HG02884 (cell line): ENCODE data around the gene UPK3BL1.
A peak's percentile ranks its signal among the peaks of the same experiment; 100 is the strongest.
"Not testable (repeated sequence)": the region's sequence is repeated elsewhere in the genome, so short reads cannot be mapped to it uniquely, and the experiment has no call there.

Source experiments
- ATAC-seq: cut with Tn5 transposase; IDR thresholded peaks from one replicate; pipeline ENCODE4 v1.9.1; 2021; ENCODE audit warnings: mild to moderate bottlenecking, moderate library complexity; ENCODE audit not compliant: unreplicated experiment

The UPK3BL1 gene

DNA sequence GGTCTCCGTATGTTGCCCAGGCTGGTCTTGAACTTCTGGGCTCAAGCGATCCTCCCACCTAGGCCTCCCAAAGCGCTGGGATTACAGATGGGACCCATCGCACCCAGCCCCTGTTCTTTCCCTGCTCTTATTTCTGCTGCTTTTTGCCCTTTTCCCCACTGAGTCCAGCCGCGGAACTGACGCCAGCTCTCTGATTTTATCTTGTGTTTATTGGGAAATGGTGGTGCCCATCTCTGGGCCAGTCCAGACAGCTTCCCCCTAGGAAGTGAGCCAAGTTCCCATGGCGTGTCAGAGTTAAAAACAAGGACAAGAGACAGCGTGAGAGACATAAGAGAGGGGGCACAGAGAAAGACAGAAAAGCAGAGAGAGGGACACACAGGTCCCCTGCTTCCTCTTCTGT is 12.0 kb downstream of the UPK3BL1 start:
- not testable (repeated sequence) for ATAC-seq

DNA sequence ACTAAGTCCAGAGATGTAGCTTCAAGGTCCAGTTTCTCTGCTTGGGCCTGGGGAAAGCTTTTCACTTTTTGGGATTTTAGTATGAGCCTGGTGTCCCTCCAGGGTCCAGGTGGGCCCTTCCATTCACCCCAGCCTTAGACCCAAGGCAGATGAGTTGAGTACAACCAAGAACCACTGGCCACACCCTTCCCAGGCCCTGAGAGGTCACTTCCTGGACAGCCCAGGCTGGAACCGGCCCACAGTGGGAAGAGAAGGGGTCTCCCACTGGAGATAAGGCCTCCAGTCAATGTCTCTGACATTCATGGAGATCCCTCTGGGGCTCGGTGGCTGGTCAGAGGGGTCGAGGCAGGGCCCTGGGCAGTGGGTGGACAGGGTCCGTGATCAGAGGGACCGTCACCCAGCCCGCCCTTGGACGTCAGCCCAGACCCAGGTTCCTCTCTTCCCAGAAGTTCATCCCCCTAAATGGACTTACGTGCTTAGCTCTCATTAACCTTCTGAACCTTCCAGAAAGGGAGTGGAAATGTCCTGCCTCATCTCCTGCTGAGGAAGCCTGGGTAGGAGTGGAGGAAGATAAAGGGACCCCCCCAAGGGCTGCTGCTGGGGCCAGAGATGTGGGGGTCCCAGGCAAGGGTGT is 15.2 kb downstream of the UPK3BL1 start:
- ATAC-seq: not testable (repeated sequence)

DNA sequence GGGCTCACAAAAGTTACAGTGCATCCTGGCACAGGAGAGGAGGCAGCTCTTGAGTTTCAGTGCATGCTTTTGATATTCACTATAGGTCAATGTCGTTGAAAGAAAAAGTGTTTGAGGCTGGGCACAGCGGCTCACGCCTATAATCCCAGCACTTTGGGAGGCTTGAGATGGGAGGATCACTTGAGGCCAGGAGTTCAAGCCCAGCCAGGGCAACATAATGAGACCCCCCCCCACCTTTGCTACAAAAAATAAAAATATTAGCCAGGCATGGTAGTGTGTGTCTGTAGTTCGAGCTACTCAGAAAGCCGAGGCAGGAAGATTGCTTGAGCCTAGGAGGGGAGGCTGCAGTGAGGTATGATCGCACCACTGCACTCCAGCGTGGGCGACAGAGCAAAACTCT is 24.5 kb downstream of the UPK3BL1 start:
- not testable (repeated sequence) for ATAC-seq

DNA sequence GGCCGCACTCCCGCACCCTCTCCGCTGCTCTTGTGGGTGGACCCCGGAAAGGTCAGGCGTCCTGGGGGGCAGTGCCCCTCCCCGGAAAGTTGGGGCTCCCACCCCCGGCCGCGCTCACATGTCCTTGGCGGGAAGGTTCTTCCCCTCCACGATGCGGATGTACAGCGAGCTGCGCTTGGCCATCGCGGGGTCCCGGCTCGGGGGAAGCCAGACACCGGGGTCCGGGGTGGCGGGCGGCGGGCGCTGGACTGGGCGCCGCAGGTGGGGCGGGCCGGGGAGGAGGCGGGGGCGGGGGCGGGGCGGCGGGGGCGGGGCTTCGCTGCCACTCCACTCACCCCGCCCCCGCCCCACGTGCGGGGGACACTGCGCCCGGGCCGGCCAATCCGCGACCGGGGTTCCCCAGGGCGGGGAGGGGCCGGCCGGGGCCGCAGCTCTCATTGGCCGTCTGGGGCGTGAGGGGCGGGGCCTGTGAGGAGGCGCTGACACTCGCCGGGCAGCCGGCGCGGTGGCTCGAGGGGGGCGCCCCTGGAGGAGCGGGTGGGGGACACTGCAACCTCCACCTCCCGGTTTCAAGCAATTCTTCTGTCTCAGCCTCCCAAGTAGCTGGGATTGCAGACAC is 26.0 kb downstream of the UPK3BL1 start, which contains the start of gene RASA4:
TSS of gene RASA4 (minus strand) at position 250 of the 619 bp plus-strand sequence. CDS start at position 183, 67 bp downstream.
- peak; percentile 57 for ATAC-seq

DNA sequence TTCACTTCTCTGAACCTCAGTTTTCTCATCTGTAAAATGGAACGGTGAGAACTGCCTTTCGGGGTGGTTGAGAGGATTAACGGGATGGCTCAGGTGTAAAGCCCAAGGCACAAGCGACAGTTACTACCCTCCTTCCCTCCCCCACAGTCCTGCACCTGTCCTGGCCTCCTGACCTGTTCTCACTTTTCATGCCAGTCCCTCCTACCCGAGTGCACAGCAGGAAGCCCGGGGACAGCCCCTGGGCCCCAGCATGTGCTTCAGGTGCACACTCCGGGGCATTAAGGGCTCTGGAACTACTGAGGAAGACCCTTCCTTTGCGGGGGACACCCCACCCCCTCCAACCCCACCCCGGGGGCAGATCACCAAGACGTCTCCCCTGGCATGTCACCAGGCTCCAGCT is 26.7 kb downstream of the UPK3BL1 start:
- not testable (repeated sequence) for ATAC-seq

DNA sequence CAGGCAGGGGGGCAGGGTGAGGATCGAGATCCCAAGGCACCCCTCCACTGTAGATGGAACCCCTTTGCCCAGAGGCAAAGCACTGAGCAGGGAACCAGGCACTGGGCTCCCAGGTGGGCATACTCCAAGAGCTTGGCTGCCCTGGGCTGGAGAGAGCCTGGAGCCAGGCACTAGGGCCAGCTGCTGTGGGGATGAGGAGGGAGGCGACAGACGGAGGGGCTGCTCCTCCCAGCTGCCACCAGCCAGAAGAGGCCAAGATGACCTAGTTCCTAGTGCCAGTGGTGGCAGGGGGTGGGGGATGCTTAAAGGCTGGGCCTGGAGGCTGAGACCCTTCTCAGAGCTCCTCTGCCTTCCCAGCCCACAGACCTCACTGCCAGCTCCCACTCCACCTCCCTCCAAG is 27.7 kb downstream of the UPK3BL1 start:
- ATAC-seq: not testable (repeated sequence)

DNA sequence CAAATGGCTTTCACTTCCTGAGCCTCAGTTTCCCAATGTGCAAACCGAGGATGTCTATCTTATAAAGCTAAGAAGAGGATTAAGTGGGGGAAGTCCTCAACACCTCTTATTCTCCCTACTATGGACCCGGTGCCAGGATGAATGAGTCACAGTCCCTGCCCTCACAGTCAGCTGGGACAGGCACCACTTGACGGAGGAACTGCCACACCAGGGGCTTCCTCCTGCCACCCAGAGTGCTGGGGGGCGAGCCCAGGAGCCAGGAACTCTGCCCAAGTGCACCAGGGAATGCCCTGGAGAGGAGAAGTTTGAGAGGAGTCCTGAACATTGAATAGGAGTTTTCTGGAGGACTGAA is 28.3 kb downstream of the UPK3BL1 start:
- ATAC-seq: peak; percentile 10

DNA sequence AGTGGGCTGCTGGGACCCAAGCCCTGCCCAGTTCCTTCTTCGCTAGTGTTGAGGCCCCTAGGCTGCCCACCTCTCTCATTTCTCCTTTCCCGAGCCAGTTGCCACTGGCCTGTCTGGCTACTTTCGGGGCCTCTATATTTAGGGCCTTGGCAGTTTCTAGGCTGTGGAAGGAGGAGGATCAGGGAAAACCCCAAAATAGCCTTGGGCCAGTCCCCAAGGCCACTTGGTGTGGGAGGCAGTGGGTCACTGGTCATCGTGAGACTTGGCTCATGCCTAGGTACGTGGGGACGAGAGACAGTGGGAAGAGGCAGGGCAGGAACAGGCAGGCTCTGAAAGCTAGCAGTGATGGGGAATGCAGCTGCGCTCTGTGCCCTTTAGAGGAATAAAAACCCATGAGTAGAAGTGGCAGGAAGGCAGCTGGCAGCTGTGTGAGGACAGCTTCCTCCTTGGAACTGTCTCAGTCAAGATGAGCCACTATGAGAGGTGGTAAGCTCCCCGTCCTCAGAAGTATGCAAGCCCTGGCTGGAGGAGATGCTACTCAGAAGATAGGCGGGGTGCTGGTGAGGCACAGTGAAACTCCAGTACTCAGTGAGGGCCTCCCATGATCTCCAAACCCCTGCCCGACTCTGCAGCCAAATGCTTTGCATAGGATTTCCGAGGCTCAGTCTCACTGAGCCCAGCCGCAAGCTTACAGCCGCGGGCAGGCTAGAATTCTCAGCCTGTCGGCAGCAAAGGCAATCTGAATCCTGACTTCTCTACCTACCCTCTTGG is 28.8 kb downstream of the UPK3BL1 start:
- peak; percentile 70 for ATAC-seq

DNA sequence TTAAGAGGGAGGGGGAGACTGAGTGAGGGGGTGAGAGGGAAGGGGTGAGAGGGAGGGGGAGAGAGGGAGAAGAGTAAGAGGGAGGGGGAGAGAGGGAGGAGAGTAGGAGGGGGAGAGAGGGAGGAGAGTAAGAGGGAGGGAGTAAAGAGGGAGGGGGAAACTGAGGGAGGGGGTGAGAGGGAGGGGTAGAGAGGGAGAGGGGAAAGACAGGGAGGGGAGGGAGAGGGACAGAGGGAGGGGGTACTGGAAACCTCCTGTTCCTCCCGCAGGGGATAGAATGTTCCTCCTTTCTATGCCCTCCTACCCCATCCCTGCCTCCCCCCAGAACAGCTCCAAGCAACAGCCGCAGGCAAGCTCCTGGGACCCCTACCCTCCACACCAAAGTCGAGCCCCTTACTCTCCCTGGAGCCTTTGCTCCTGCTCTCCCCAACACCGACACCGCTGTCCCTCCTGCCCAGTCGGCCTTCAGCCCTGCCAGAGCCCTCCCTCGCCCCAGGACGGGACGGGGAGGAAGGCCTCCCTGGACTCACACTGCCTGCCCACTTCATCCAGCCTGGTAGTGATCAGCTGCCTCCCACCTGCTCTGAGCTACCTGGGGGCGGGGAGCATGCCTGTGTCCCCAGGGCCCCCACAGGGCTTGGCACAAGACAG is 30.8 kb downstream of the UPK3BL1 start:
- not testable (repeated sequence) for ATAC-seq

DNA sequence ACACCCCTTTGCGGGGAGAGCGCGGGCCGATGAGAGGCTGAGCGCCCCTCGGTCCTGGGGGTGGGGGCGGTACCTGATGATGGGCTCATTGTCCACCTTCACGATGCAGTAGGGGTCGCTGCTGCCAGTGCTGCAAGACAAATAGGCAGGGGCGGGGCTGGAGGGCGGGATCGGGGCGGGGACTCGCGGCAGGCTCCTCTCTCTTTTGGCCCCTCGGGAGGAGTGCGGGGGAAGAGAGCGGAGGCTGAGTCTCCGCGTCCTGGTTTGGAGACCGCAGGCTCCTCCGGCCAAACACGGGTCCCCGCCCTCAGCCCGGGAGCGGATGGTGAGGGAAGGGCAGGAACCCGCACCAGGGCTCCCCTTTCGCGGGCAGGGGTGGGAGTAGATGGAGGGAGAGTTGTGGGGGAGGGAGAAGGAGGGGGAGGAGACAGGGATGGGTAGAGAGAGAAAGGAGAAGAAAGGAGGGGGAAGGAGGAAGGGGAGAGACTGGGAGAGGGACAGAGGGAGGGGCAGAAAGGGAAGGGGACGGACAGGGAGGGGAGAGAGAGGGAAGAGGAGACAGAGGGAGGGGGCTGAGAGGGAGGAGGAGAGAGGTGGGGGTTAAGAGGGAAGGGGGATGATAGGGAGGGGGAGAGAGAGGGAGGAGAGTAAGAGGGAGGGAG is 31.4 kb downstream of the UPK3BL1 start:
- peak; percentile 27 for ATAC-seq

DNA sequence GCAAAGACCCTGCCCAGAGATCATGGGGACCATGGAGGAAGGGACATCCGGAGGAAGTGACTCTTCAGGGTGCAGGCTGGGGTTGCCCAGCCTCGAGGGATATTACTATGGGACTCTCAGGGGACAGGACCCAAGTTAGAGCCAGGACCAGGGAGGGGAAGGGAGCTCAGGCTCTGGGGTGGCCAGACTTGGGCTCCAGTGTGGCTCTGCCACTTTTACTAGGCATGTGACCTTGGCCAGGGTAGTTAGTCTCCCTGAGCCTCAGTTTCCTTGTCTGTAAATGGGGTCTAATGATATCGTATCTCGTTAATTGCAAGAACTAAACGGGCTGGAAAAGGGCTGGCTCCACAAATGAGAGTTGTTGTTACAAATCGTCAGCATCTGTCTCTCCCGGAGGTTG is 32.1 kb downstream of the UPK3BL1 start:
- ATAC-seq: not testable (repeated sequence)

DNA sequence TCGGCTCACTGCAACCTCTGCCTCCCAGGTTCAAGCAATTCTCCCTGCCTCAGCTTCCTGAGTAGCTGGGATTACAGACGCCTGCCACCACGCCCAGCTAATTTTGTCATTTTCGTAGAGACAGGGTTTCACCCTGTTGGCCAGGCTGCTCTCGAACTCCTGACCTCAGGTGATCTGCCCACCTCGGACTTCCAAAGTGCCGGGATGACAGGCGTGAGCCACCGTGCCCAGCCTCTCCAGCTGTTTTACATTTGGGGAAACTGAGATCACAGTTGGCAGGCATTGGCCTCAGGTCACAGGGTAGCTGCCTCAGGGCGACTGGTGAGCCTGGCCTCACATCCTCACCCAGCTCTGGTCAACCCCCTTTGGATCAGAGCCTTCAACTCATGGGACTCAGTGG is 32.9 kb downstream of the UPK3BL1 start:
- ATAC-seq: not testable (repeated sequence)

DNA sequence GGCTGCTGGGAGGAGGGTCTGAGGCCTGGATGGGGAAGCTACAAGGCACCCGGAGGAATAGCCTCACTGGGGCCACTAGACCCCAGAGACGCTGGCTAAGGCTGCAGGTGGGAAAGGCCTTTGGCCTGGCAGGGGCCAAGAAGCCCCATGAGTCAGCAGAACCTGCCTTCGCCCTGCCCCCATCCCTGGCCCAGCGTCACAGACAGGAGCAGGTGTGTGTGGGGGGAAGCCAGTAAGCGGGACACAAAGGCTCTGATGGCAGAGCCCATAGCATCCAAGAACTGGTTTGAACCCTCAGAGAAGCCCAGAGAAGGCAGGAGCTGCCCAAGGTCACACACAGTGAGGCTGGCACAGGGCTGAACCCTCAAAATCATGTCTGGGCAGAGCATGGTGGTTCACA is 35.7 kb downstream of the UPK3BL1 start:
- ATAC-seq: not testable (repeated sequence)

DNA sequence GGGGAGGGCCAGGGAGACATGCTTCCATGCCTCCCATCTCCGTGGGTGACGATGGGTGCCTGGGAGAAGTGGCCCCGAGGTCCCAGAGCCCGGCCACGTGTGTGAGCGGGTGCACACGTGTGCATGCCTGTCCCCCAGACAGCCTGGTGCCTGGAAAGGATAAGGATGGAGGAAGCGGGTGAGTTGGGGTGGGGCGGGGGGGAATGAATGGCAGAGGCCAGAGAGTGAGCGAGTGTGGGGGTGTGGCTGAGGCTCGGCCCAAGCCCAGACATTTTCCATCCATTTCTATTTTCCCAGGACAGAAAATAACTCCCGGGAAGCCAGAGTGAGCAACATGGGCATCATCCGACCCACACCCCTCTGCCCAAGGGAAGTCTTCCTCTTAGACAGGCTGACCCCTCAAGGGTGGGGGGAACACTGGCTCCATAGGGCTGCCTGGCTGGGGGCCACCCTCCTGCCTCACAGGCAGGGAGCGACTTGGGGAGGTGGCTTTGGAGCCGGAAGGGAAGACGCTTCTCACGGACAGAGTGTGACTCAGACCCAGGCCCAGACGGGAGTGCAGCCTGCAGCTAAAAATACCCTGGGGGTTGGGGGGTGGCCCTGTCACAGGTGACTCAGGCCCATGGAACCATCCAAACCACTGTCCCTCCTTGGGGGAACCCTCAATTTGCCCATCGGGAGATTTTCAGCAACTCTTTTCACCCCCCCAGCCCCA is 38.0 kb downstream of the UPK3BL1 start:
- ATAC-seq: not testable (repeated sequence)

DNA sequence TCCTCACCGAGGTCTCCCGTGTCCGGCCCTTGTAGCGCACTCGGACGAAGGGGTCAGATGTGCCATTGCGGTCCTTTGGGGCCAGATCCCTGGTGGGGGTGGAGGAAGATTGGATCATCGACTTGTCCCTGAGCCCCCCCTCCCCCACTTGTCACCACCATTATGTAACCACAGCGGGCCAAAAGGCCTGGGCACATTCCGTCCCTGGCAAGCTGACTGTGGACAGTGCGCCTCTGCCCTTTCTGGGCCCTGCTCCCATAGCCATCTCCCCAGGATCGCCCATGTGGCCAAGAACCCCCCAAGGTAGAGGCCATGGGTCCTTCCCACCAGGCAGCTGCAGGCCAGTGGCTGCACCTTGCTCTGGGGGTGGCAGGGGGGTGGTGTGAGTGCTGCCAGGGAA is 40.3 kb downstream of the UPK3BL1 start:
- not testable (repeated sequence) for ATAC-seq

DNA sequence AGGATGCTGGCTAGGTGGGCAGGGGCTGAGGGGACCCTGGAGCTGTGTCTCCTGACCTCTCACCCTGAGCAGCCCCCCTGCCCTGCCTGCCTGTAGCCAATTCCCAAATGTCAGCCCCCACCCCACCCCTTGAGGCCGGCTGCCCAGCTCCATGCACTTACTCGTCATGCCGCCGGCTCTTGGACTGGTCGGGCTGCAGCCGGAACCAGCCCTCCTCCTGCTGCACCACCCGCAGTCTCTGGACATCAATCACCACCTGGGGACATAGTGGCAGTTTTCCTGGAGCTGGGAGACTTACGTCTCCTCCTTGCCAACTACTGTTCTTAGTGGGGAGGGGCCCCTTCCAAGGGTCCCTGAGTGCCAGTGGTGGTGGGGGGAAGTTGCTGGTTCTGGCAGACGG is 42.9 kb downstream of the UPK3BL1 start:
- ATAC-seq: not testable (repeated sequence)

DNA sequence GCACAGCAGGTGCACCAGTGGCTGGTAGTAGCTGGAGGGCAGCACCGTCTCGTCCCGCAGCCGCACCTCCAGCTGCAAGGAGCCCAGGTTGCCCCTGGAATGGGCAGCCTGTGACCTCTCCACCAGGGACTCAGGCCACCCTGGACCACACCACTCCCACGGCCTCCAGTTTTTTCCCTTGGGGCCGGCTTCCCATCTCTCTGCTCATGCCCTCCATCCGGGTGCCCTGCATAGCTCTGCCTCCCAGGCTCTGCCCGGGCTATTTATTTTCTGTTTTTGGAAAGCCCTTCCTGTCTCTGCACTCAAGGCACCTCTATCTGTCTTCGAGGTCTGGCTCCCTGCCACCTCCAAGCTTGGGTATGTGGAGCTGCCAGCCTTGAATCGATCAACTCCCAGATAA is 46.6 kb downstream of the UPK3BL1 start:
- ATAC-seq: not testable (repeated sequence)

DNA sequence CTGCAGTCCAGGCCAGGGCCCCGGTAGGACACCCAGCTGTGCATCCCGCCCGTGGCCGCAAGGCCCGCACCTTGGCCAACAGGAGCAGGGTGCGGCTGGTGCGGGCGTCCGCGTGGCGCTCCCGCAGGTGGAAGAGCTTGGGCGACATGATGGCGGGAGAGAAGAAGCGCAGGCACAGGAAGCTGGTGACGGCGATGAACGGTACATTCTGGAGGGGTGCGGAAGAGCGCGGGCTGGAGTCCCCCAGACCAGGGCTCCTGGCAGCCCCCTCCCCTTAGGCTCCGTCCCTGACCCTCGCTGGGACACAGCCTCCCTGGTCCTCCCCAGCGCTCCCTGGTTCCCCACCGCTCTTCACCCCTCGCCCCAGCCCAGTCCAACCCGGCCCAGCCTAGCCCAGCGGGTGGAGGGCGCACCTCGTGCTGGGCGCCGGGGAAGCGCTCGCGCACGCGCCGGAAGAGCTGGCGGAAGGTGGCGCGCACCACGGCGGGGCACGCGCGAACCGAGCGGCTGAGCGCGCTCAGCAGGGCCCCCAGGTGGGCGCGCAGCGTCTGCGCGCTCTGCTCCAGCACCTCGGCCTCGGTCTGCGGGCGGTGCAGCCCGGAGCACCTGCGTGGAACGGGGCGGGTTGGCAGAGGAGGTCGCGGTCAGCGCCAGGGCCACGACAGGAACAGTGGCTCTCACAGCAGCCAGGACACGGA is 48.8 kb downstream of the UPK3BL1 start:
- peak; percentile 61 for ATAC-seq

DNA sequence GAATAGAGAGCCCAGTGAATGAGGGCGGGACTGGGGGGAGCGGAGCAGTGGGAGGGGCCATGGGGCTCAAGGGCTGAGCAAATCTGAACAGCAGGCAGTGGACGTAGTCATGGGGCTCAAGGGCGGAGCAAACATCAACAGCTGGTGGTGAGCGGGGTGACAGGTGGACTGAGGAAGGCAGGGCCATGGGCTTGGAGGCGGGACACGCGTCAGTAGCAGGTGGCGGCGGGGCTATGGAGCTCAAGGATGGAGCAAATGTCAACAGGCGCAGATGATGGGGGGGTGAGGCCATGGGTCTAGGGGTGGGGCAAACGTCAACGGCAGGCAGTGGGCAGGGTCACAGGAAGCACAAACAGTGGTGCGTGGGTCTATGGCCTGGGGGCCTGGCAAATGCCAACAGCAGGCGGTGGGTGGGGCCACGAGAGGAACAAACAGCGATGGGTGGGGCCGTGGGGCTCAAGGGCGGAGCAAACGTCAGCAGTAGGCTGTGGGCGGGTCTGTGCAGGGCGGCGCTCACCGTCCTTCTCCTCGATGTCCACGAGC is 50.0 kb downstream of the UPK3BL1 start:
- peak; percentile 50 for ATAC-seq
